T47D (cell line): ENCODE results near the gene MYLK4.

Experiments
- DNase-seq, 2 experiments: peaks; one replicate each; pipeline versions ENCODE4 v3.0.0 to v3.0.0-alpha.2; 2011 to 2012; ENCODE audit warnings: low read depth in 1 of 2, low spot score in 1 of 2
- JUND ChIP-seq: IDR thresholded peaks from 2 replicates; pipeline ENCODE4 v1.6.1; 2012; ENCODE audit warnings: low read depth
- in situ Hi-C: cut with HindIII; loops from 2 replicates; pipeline ENCODE4 v1.10.0; 2016; ENCODE audit warnings: low sequenced_read_pairs, low pct_unique_long_range_greater_than_20kb

The MYLK4 gene

DNA sequence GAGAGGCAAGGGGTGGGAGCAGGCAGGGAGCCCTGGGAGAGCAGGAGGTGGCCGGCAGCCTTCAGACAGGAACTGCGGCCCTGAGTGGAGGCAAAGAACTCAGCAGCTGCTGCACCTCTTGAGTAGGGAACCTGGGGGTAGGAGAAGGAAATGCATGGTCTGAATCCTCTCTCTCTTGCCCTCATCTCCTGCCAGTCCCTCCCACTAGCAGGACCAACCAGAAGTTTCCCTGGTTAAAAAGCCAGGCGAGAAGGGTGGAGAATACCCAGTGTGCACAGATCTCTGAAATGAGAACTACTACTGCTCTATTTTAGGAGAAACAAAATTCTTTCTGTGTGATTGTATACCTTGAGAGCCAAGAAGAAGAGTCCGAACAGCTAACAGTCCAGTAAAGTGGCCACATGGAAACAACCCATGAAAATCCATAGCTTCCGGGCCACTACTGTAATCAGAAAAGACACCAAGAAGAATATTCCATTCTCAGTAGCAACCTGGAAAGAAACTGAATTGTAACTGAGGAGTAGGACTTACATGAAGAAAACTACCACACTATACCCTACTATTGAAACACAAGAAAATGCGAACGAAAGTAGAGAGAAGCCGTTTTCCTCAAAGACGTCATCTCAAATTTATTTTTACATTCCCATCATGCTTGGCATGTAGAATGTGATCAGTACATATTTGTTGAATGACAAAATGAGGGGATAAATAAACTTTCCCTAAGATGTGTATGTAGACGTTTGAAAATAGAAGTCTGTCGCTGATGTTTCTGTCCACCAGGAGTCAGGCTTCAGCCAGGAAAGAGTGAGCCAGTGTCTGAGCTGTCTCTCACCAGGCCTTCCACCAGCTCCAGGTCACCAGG is 40.1 kb upstream of the MYLK4 start:
- in situ Hi-C loops, result no loop called here
- TF ChIP-seq JUND, result no peak
- peak; percentile 49 to 77 for DNase-seq

DNA sequence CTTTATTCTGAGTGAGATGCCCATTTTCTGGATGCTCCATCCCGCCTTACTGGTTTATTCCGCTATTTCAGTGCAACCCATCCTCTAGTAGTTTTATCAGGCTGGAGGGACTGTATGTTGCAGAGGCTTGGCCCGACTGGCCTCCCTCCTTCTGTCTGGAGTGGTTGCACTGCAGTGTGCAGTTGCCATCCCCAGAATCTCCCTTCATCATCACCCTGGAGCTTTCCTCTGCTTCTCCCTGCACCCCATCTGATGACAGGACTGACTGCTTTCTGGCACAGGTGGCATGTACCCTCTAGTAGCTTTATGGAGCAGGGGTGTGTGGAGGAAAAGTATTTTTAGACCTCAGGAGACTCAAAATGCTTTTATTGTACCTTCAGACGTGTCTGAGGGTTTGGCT is 35.5 kb upstream of the MYLK4 start:
- in situ Hi-C loops, result no loop called here
- no peak for TF ChIP-seq JUND
- no peak for DNase-seq

DNA sequence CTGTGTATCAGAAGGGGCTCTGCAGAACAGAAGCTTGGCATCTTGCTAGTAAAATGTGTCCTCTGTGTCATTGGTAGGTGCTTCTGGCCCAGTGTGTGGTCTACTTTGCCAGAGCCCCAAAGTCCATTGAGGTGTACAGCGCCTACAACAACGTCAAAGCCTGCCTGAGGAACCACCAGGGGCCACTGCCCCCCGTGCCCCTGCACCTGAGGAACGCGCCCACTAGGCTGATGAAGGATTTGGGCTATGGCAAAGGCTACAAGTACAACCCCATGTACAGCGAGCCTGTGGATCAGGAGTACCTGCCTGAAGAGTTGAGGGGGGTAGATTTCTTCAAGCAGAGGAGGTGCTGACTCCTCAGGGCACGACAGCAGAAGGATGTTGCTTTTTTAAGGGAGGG is 34.2 kb upstream of the MYLK4 start:
- DNase-seq, result no peak
- in situ Hi-C loops, result no loop called here
- no peak for TF ChIP-seq JUND

DNA sequence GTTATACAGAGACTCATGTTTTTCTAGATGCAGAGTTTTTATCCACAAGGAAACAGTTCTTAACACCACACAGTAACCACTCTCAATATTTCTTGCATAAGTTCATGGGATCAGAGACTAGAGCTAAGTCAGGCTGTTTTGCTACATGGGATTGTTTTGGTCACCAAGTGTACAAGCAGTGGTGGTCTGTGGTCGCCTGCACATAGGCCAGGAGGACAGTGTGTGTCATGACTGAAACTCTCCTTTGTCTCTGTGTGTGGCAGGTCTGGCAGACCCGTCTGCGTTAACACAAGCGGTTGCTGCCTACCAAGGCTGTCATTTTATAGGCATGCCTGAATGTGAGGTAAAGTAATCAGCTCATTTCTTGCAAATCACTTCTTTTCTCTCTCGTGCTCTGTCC is 33.3 kb upstream of the MYLK4 start:
- TF ChIP-seq JUND, result no peak
- no peak for DNase-seq
- in situ Hi-C loops, result no loop called here

DNA sequence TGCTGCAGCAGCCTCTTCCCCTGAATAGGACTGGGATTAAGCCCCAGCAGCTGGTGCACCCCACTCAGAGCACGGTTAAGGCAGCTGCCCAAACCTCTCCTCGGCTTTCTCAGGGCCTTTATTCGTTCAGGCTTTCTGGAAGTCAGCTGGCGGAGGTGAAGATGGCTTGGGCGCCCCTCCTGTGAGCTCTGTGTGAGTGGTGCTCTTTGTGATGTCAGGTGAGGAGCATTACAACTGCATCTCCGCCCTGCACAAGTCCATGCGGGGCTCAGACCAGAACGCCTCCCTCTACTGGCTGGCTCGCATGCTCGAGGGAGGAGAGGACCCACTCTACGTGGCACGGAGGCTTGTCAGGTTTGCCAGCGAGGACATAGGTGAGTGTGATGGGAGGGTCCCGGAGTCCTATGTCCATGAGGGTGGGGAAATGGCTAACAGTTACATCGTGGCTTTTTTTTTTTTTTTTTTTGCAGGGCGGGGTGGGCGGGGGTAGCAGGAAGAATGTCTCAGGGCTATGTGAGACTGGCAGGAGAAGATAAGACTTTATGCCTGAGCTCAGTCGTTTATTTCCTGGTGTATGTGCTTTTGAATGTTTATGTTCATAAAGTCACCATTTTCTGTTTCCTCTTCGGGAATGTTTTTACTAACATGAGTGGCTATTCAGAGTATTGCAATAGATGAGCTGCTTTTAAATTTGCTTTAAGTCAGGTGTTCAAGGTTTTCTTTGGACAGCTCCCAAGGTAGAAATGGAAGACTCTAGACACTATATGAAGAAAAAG is 32.7 kb upstream of the MYLK4 start:
- in situ Hi-C loops, result no loop called here
- DNase-seq, result no peak
- no peak for TF ChIP-seq JUND

DNA sequence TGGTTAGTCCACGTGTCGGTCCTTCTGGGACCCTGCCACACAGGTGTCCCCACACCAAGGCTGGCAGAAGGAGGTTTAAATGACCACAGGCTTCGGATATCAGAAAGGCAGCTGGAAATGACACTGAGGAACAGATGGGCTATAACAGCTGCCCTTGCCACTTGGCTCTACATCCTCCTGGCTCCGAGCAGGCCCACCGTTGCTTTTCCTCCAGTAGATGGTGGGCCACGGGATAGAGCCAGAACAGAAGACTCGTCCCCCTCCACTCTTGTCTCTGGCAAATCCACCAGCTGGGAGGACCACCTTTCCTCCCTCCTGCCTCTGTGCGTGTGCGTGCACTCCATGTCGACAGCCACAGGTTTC is 32.1 kb upstream of the MYLK4 start:
- in situ Hi-C loops, result no loop called here
- DNase-seq, result no peak
- no peak for TF ChIP-seq JUND

DNA sequence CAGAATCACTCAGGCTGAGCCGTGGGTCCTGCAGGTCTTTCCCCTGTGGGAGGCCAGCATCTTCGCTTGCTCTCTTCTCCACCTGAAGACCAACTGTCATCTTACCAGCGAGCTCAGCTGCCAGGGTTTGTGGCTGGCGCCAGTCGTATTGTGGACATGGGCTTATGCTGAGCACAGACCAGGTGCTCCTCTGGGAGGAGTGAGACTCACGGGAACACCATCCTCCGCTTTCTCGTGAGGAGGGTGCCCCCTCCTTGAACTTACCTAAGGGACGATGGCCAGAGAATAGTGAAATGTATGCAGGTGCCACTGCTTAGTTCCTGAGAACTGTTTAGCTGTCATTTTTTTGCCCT is 31.6 kb upstream of the MYLK4 start:
- no peak for TF ChIP-seq JUND
- DNase-seq, result no peak
- in situ Hi-C loops, result no loop called here

DNA sequence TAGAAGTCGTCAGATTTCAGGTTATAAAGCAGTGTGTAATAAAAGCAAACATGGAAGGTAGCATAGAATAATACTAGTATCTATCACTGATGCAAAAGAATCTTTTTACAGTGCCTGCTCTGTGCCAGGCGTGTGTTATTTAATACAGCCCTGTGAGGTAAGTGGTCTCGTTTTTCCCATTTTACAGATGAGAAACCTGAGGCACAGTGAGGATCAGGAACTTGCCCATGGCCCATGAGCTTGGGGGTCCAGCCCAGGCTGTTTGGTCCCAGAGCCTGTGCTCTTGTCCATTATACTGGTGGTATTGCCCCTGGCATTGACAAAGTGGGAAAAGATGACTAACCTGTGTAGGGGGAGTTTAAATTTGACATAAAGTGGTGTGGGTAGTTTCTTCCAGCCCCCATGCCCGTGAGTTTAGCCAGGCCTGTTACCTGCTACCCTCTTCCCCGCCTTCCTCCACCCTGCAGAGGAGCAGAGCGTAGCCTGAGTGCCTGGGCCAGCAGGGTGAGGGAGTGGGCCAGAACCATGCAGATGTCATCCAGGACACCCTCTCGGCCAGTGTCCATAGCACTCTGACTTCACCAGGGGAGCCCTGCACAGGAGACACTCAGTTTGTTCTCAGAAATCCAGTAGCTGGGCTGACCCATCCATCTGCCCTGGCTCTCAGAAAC is 31.1 kb upstream of the MYLK4 start:
- in situ Hi-C loops, result no loop called here

DNA sequence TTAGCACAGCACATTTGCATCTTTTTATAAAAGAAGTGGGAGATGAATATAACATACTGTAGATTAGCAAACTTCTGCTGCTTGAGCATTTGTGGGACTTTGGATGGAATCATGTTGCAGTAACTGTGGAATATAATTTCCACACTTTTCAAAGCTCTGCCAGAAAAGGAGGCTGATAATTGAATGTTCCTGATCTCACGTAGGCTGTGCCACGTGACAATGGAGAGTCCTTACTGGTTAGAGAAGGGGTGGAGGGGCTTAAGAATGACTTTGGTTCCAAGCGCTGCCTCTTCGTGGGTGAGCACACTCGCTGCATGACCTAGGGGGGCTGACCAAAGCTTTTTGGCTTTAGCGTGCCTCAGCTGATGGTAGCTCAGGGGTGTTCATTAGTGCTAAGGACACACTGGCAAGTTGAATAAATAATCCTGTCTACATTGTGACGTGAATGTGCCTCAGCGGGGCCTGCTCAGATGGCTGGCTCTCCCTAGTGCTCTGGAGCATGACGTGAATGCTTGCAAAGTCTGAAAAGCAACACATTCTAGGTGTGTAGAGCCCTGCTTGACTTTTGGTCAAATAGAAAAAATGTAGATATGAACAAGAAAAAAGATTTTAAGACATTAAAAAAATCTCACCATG is 29.5 kb upstream of the MYLK4 start:
- TF ChIP-seq JUND, result no peak
- no peak for DNase-seq
- in situ Hi-C loops, result no loop called here

More for the DNA sequence above, 31.1 kb upstream of the MYLK4 start:
- DNase-seq, result no peak
- TF ChIP-seq JUND, result no peak

DNA sequence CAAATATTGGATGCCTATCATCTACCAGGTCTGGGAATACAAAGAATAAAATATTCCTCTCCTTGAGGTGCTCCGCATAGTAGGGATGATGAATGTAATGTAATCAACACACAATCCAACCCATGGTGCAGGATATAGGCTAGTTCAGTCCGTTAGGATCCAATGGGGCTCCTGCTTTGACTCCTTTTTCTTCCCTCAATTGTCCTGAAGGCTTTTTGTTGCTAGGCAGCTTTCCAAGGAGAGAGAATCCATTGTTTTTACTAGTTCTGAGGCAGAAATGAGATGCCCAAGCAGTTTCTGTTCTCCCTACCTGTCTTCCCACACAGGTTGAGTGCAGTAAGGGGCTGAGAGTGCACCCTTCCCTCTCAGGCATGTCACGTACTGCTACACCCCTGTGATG is 26.5 kb upstream of the MYLK4 start:
- DNase-seq, result no peak
- in situ Hi-C loops, result no loop called here
- no peak for TF ChIP-seq JUND

DNA sequence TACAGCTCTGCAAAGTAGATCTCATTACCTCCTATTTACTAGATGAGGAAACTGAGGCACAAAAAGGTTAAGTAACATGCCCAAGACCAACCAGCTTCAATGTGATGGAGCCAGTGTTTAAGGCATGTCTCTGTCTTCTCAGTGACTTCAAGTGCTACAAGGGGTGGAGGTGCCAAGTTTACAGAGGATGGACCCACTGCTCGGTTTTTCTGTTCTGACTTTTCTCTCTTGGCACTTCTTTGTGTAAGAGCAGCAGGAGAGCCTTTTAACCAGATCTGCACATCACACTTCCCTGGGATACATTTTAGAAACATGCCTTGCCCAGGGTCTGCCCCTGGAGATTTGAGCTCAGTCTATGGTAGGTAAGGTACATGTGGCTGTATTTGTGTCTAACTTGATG is 24.3 kb upstream of the MYLK4 start:
- DNase-seq, result no peak
- TF ChIP-seq JUND, result no peak
- in situ Hi-C loops, result no loop called here

DNA sequence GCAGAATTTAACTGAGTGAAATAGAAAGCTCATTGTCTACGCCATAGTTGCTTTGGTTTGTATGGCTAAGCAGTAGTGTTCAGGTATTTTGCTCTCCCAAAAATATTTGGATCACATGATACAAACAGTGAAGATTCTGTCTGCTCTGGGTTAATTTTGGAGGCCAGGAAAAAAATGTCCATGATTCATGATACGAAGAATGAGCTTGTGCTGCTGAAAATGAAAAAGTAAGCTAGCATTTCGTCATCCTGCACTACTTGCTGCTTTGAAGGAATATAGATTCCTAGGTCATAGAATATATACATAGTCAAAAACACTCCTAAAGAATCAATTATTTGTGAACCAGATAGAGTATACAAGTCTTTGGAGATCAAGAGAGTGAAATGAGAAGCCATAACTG is 22.7 kb upstream of the MYLK4 start:
- in situ Hi-C loops, result no loop called here
- no peak for TF ChIP-seq JUND
- no peak for DNase-seq
